Measurements from ENCODE around the gene ZSWIM6.

Gene ZSWIM6

DNA sequence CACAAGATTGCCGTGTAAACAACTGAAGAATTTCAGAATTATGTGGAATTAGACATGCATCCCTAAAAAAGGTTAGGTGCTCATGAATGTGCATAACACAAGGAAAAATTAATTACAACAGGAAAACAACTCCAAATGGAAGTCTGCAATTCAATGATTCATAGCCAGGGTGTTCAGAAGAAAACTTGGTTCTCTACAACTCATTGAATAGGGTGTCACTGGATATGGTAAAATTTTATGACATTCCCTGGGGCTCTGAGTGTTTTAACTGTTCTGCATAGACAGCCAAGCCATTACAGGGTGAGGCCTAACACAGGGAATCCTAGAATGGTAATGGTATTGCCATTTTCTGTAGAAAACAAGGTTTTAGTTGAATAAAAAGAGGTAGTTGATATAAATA, 24.4 kb upstream of the ZSWIM6 start:
- DNase-seq = no peak

DNA sequence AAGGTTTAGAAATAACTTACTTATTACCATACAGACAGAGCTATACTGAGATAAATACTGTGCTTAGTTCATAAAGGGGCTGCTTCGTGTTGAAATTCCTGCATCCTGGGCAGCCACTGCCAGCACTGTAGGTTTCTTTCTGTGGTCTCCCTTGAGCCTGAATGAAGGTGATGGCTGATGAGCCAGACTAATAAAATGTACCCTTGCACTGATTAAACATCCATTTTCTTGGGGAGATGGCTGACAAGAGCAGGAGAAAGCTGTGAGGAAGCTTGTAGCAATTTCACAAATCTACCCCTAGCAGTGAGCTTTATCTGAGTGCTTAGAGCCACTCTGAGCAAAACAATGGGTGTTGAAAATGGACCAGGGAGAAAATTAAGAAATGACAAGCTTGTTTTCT, 23.3 kb upstream of the ZSWIM6 start:
- DNase-seq = no peak

DNA sequence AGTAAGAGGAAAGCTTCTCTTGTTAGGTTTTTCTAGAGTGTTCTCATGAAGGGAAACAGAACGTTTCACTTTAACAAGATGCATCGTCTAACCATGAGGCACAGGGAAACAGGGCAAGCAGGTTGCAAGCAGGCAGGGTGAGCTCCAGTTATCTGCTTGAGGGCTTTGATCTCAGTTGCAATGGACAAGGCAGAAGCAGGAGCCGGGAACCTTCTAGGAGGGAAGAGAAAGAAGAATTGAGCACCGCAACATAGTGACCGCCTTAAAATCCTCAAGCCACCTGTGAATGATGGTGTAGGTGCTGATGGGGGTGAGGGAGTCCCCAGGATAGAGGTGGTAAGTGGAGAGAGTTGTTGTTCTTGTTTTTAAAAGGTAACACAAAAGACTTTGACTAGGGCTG, 22.9 kb upstream of the ZSWIM6 start:
- no peak for DNase-seq

GRCh38 chr5:61311056-61311610, 20.9 kb upstream of the ZSWIM6 start:
- DNase-seq = no peak

GRCh38 chr5:61311836-61312808, 19.9 kb upstream of the ZSWIM6 start:
- DNase-seq = no peak

DNA sequence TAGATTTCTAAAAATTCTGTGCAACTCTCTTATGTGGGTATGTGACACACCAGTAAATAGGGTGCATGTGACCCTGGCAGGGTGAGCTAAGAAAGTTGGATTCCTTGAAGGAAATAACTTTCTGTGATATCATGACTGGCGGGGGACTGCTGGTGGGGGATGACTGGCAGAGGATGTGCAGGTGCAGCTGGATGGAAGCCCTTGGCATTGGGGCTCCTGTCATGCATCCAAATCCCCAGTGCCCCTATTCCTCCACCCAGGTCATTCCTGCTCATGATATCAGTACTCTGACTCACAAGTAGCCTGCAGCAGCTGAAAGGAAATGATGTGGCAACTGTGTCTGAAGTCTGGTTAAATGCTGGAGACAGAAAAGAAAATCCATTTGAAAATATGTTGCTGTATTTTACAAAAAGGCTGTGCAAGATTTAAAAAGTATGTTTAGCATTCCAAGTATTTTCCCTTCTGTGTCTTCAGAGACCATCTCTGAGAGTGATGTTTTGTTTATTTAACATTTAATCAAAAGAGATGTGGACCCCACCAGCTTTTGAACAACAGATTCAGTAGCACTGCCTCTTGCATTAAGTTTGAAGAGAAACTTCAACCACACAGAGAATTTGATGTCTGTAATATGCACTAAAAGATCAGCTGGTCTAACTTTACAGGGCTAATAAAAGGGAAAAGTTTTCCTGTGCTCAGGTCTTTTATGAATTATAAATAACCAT, 17.9 kb upstream of the ZSWIM6 start:
- no peak for DNase-seq

- no peak for DNase-seq
Measured at GRCh38 chr5:61318376-61318775, 13.7 kb upstream of the ZSWIM6 start.

DNA sequence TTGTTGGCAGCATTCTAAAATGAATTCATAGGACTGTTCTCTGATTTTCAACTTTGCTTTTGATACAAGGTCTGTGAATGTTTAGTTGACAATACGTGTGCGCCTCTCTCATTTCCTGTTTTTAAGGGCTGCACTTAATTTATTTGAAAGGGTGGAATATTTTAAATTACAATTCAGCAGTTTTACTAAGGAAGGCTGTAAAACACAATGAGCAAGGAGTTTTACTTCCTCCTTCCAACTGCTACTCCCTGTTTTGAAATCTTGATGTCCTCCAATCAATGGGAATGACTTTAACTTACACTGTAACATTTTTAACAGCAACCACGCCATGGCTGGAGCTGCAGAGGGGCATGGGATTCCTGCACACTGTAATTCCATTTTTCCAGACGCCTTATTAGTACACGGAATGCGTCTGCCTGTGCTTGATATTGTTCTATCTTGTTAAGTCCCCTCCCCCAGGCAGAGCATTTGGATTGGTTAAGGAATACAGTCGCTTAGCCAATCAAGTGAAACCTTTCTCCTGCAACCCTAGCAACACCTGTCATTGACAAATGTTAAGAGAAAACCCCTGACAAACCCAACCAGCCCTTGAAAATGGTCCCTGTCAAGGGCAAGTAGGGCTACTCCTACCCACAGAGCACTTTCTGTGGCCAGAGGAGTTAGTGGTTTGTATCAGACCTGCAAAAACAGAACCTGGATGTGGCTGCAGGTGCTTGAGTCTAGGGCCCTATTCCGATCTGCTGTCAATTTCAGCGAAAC, 12.5 kb upstream of the ZSWIM6 start:
- DNase-seq = peak; percentile 36

DNA sequence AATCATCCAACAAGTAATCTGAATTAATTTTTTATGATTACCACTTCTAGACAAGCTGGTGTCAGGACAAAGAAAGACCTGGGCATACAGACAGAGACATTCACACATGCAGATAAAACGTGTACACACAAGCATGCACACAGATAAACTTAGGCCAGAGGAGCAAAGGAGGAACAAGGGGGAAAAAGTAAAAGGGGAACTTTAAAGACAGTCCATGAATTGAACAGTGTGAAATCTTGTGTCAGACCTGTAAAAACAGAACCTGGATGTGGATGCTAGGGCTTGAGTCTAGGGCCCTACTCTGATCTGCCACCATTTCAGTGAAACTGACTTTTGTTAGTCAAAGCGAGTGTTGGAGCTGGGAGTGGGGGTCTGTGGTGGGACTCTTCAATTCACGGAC, 11.2 kb upstream of the ZSWIM6 start:
- no peak for DNase-seq

DNA sequence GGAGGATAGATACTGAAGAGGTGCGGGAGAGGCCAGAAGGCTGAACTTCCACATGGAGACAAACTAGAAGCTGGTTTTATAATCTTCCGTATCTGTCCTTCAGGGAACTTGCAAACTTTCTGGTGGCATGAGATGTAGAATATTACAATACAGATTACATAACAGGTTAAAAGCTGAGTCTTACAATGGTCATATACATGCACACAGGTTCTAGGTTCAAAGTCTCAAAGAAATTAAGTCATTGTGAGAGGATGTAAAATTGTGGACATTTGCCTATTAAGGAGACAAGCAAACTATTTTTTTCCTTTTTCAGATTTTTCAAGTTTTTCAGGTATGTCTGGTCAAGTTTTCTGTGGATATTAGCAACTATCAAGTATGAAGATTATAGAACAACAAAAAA, 10.4 kb upstream of the ZSWIM6 start:
- no peak for DNase-seq

DNA sequence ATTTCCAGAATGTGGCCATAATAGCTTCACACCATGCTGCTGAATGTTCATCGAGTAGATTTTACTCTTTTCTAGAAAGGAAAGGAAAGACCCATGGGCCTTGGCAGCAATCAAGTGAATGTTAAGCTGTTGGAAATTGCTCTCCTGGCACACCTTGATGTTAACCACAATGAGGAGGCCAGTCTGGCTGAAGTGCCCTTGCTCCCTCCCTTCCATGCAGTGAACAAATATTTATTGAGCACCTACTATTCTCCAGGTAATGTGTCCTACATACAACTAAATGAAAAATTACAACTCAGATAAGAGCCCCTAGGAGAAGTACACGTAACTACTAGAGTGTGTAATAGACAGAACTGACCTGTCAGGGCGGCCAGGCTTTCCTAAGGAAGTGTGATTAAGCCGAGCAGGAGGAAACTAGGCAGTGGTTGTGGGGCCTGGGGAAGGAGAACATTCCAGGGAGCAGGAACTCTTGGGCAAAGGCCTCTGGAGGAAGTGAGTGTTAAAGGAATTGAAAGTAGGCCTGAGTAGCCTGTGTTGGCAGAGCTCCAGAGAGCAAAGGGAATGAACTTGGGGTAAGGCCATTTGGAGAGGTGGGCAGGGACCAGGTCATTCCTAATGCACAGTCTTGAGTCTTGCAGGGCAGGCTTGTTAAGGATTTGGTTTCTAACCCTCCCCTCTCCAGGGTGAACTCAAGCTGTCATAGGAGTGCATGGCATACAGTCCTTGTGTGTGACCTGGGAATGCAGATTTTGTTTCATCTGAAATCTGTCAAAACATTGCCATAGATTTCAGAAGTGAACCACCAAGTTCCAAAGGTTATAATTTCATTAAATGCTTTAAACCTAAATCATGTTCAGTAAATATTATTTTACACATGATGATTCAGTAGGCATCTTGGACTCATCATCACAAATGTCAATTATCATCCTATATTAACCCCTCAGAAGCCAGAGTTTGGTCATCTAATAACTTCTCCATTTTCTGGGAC, 9.0 kb upstream of the ZSWIM6 start:
- no peak for DNase-seq

DNA sequence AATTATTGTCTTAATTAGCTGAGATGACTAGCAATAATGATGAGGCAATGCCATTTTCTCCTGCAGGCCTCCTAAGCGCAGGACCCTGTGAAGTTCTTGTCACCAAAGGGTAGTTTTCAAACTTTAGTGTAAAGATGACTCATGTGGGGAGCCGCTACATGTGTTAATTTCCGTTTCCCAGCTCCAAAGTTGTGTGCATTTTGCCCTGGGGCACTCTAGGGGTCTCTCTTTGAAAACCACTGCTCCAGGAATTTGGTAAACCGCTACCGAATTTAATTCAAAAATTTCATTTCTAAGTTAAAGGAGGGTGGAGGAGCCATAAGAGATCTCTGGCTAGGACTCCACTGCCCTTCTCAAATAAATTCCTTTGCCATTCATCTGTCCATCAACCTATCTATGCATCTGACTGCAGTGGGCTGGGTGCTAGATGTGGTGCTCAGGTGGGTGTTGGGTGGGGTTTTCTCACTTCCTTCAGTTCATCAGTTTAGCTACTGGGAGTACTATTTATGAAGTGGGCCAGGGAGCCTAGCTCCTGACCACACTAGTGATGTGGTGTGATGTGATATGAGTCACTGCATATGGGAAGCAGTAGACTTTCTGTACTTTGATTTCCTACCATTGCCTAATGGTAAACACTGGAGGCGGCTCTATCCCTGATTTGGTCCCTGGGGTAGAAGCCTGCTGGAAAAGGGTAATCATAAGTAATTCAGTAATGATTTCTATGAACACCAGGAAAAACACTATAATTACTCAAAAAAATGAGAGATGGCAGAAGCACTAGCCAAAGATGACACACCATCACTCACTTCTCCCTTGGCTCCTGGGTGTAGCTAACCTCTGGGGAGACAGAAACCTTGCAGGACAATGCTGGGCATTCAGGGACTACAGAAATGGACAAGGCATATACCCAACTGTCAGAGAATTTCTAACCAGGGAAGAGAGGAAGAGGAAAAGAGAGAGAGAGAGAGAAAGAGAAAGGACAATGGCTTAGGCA, 4.0 kb upstream of the ZSWIM6 start:
- no peak for DNase-seq

DNA sequence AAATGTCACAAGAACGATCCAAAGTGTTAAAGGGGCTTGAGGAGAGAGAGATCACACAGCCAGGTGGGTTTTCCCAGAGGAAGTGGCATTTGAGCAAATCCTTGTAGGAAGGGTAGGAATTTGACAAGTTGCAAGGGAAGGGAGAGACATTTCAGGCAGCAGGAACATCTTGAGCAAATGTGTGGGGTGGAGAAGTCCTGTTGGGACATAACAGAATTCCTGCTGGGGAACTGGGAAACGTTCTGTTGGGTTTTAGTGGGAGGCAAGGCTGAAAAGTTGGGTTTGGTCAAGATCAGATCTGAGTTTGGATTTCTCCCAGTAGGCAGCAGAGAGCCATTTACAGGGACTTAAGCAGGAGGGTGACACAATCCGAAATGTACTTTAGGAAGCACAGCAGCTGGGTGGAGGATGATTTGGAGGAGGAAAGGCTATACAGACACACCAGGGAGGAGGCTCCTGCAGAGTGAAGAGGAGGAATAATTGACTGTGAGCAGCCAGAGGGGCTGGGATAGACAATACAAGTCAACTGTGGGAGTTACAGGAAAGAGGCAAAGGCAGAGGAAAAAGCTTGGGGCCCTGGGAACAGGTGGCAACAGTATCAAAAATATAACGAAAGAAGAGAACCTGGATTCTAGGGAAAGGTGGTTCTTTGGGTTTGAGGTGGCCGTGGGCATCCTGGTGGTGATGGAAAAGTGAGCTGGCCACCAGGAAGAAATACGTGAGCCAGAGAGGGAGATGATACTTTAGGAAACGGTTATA, 3.1 kb upstream of the ZSWIM6 start:
- no peak for DNase-seq

DNA sequence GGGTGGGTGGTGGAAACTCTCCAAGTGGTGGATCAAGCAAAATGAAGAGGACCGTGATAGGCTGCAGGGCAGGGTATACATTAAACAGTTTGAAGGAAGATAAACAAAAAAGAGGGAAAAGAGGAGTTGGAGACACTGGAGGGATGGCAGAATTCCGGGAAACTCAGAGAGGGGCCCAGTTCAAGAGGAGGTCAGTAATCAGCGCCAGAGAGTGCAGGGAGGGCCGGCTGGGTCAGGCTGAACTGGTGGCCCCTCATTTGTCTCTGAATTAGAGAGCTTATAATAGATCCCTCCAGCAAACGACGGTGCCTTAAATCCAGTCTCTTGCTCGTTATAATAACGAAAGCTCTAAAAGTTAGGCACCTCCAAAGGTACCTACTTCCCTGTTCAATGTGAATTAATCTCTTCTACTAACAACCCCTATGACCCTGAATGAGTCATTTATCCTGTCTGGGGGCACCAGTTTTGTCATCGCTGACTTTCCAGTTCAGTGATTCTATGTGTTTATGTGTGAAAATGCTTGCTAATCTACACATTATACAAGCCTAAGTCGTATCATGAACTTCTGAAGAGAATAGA, 2.4 kb upstream of the ZSWIM6 start:
- no peak for DNase-seq

- peak; percentile 55 for DNase-seq
Measured at GRCh38 chr5:61330341-61330844, 1.7 kb upstream of the ZSWIM6 start.

- peak; percentile 58 for DNase-seq
Measured at GRCh38 chr5:61330845-61331406, 1.1 kb upstream of the ZSWIM6 start.

DNA sequence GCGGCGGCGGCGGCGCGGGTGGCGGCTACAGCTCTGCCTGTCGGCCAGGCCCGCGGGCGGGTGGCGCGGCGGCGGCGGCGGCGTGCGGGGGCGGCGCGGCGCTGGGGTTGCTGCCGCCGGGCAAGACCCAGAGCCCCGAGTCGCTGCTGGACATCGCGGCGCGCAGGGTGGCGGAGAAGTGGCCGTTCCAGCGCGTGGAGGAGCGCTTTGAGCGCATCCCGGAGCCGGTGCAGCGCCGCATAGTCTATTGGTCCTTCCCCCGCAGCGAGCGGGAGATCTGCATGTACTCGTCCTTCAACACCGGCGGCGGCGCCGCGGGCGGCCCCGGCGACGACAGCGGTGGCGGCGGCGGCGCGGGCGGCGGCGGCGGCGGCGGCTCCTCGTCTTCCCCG, 296 bp downstream of the ZSWIM6 start:
- DNase-seq = no peak

DNA sequence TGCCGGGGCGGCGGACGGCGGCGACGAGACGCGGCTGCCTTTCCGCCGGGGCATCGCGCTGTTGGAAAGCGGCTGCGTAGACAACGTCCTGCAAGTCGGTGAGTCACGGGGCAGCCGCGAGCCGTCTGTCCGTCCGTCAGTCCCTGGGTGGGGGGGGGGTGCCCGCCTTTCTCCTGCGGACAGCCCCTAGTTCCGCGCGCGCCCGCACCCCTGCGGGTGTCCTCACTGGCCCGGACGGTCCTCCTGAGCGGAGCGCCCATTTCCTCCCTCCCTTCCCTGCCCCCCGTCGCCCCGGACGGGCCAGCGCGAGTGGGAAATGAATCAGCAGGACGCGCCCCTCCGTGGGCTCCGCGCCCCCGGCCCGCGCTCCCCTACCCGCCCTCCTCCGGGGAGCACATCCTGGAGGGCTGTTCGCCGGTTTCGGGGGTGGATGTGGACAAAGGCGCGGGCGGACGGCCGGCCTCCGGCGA, 828 bp downstream of the ZSWIM6 start:
- DNase-seq = no peak
